Measurements from ENCODE around the gene SFRP2.

The SFRP2 gene

DNA sequence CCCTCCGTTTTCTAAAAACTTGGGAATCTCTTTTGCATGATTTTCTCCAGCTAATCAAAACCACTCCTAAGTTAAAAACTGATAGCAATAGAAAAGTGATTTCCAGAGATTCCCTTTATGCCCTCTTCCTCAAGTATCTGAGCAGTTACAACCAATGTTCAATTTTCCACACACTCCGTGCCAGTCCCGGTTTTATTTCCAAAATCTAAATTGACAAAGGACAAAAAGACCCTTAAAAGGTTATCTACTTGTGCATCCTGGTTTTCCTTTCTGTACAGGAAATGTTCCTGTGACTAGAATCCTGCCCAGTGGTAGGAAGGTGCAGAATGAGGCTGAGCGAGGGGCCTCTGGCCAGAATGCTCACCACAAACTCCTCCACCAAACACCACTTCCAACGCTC is 1.3 kb downstream of the SFRP2 start:
- H3K9ac ChIP-seq (ENCODE audit: low read length): no peak overlapping the region
- no peaks in the 10 kb centered on the region for H3F3A ChIP-seq (ENCODE audit: insufficient read depth)
- no peak overlapping the region for H3K4me2 ChIP-seq (ENCODE audit: low read depth, low read length, poor library complexity, severe bottlenecking)
- no peaks in the 10 kb centered on the region for H3K79me2 ChIP-seq (ENCODE audit: insufficient read depth, low read length)
- no peak overlapping the region for H3K4me3 ChIP-seq (ENCODE audit: insufficient read depth, low read length, poor library complexity, severe bottlenecking)
- no peaks in the 10 kb centered on the region for H3K9me2 ChIP-seq (replicated peaks; ENCODE audit: insufficient read depth, low read length)
- no peak for TF ChIP-seq EZH2phosphoT487 (conservative IDR thresholded peaks at IDR 0.05; ENCODE audit: low read length)
- no peak for TF ChIP-seq CTCF (IDR thresholded peaks at IDR 0.05; ENCODE audit: insufficient read depth, low read length, poor library complexity, severe bottlenecking)
- H2AFZ ChIP-seq (ENCODE audit: low read depth, low read length, severe bottlenecking): no peak overlapping the region
- no peak overlapping the region for H3K27ac ChIP-seq (ENCODE audit: low read depth, low read length)
- H3K9me3 ChIP-seq (ENCODE audit: insufficient read depth, low read length): no peaks in the 10 kb centered on the region
- no peaks in the 10 kb centered on the region for H4K20me1 ChIP-seq (ENCODE audit: low read depth, low read length)
- no peaks in the 10 kb centered on the region for H3K27me3 ChIP-seq (ENCODE audit: low read length)
- no peaks in the 10 kb centered on the region for H3K36me3 ChIP-seq (ENCODE audit: low read length)

DNA sequence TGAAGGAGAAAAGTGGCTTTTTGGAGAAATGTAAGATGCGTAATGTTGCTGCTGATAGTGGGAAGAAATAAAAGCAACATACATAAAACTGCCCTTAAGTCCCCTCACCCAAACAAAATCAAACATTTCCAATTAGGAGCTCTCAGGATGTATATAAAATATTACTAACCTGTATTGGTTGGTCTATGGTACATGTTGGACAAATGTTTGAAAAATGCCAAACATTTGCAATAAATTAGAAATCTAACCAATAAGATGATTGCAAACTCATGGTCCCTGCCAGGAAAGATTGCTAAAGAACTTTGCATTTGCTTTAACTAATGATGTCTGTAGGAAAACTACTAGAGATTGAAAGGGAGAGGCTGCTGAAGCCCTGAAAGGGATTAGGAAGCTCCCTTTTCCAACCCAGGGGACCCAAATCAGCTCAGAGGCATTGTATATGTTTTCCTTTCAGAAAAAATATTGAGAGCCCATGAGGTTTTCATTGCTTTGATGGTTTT is 1.8 kb downstream of the SFRP2 start:
- Histone ChIP-seq H3K36me3 (ENCODE audit: low read length) (no peaks in the 10 kb centered on the region), H3K9me2 (replicated peaks; ENCODE audit: insufficient read depth, low read length) (no peaks in the 10 kb centered on the region), H2AFZ (ENCODE audit: low read depth, low read length, severe bottlenecking) (no peak overlapping the region), H3K27ac (ENCODE audit: low read depth, low read length) (no peak overlapping the region), H3K4me2 (ENCODE audit: low read depth, low read length, poor library complexity, severe bottlenecking) (no peak overlapping the region), H3K79me2 (ENCODE audit: insufficient read depth, low read length) (no peaks in the 10 kb centered on the region), H3F3A (ENCODE audit: insufficient read depth) (no peaks in the 10 kb centered on the region), H3K27me3 (ENCODE audit: low read length) (no peaks in the 10 kb centered on the region), H3K9ac (ENCODE audit: low read length) (no peak overlapping the region), H3K9me3 (ENCODE audit: insufficient read depth, low read length) (no peaks in the 10 kb centered on the region), H3K4me3 (ENCODE audit: insufficient read depth, low read length, poor library complexity, severe bottlenecking) (no peak overlapping the region), H4K20me1 (ENCODE audit: low read depth, low read length) (no peaks in the 10 kb centered on the region)
- no peak for TF ChIP-seq EZH2phosphoT487 (conservative IDR thresholded peaks at IDR 0.05; ENCODE audit: low read length)
- no peak for TF ChIP-seq CTCF (IDR thresholded peaks at IDR 0.05; ENCODE audit: insufficient read depth, low read length, poor library complexity, severe bottlenecking)

DNA sequence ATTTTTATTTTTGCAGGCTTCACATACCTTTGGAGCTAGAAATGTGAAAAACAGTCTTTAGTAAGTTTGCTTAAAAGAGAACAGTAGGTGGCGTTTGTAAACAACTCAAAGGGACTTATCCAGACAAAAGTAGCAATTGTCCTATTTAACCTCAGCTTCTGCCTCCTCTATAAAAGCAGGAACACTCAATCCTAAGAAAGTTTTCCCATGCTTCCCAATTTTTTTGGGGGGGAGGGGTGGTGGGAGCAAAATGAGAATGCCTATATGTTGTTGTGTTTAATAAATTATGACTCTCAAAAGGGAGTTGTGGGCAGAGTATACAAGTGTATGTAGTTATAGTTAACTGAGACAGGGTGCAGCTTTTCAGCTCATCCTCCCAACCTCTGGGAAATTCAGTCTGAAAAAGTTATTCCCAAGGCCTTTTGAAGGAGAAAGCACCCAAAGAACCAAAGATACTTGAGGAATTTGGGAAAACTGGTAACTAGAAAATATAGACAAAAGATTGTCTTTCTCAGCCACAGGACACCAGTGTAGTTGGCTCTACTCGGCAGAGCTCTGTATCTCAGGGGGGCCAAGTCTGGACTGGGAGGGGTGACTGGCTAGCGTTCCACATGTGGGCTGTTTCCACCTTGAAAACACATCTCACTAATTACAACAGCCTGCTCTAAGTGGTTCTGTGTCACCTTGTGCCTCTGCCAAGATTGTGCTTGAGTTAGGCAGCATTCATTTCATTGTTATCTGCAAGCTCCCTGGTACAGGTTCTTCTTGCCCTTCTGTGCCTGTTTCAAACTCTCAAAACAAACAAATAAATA is 2.8 kb downstream of the SFRP2 start:
- H3K9ac ChIP-seq (ENCODE audit: low read length): no peak overlapping the region
- no peaks in the 10 kb centered on the region for H3K9me3 ChIP-seq (ENCODE audit: insufficient read depth, low read length)
- H3F3A ChIP-seq (ENCODE audit: insufficient read depth): no peaks in the 10 kb centered on the region
- H4K20me1 ChIP-seq (ENCODE audit: low read depth, low read length): no peaks in the 10 kb centered on the region
- no peak overlapping the region for H3K4me3 ChIP-seq (ENCODE audit: insufficient read depth, low read length, poor library complexity, severe bottlenecking)
- H3K27ac ChIP-seq (ENCODE audit: low read depth, low read length): no peak overlapping the region
- no peaks in the 10 kb centered on the region for H3K27me3 ChIP-seq (ENCODE audit: low read length)
- H2AFZ ChIP-seq (ENCODE audit: low read depth, low read length, severe bottlenecking): no peak overlapping the region
- H3K79me2 ChIP-seq (ENCODE audit: insufficient read depth, low read length): no peaks in the 10 kb centered on the region
- no peak overlapping the region for H3K4me2 ChIP-seq (ENCODE audit: low read depth, low read length, poor library complexity, severe bottlenecking)
- H3K36me3 ChIP-seq (ENCODE audit: low read length): no peaks in the 10 kb centered on the region
- peak; percentile 27 for TF ChIP-seq CTCF (IDR thresholded peaks at IDR 0.05; ENCODE audit: insufficient read depth, low read length, poor library complexity, severe bottlenecking)
- no peak for TF ChIP-seq EZH2phosphoT487 (conservative IDR thresholded peaks at IDR 0.05; ENCODE audit: low read length)
- no peaks in the 10 kb centered on the region for H3K9me2 ChIP-seq (replicated peaks; ENCODE audit: insufficient read depth, low read length)
